Epithelial cell of proximal tubule (primary cell): ENCODE results near the gene RNF38. TPM values are rescaled to one million over a fixed set of nuclear protein-coding genes. Genes with fewer than 3 reads are reported as not detected.

Experiments
- DNase-seq: peaks from one replicate; pipeline ENCODE4 v3.0.0-alpha.2; 2011; ENCODE audit warnings: low read depth
- H3K4me3 ChIP-seq: 2 replicates; pipeline ENCODE4 v1.5.1; 2011; ENCODE audit warnings: low read depth, mild to moderate bottlenecking, low read length
- CTCF ChIP-seq: conservative IDR thresholded peaks from 2 replicates; pipeline ENCODE4 v1.5.1; 2012; ENCODE audit warnings: low read depth, mild to moderate bottlenecking, low read length
- total RNA-seq: library from RNA; depleted of rRNA; stranded (reverse); fragments of >200 nt; gene quantifications from 2 replicates; pipeline ENCODE4 v1.2.3, GENCODE V29; 2015

RNF38 gene
- total RNA-seq, 1 donor from 2014 or later, result 15.8 TPM

- DNase-seq, result no peak
- TF ChIP-seq CTCF, result no peak
Observed at GRCh38 chr9:36337002-36337401, 63.1 kb downstream of the RNF38 start.

GRCh38 chr9:36336131-36336907, 63.8 kb downstream of the RNF38 start:
- no peak for DNase-seq
- no peak for TF ChIP-seq CTCF
- H3K4me3 ChIP-seq, result no peak overlapping the region

More at GRCh38 chr9:36337002-36337401, 63.1 kb downstream of the RNF38 start:
- no peak overlapping the region for H3K4me3 ChIP-seq

- DNase-seq, result no peak
- TF ChIP-seq CTCF, result no peak
- H3K4me3 ChIP-seq, result no peak overlapping the region
Observed at GRCh38 chr9:36332006-36332405, 68.1 kb downstream of the RNF38 start.

GRCh38 chr9:36328798-36329411, 71.2 kb downstream of the RNF38 start:
- peak; percentile 75 for TF ChIP-seq CTCF
- H3K4me3 ChIP-seq, result no peak overlapping the region
- DNase-seq, result peak; percentile 41

GRCh38 chr9:36325081-36325828, 74.8 kb downstream of the RNF38 start:
- no peak for TF ChIP-seq CTCF
- H3K4me3 ChIP-seq, result no peak overlapping the region
- no peak for DNase-seq

- no peak overlapping the region for H3K4me3 ChIP-seq
- no peak for DNase-seq
- no peak for TF ChIP-seq CTCF
Observed at GRCh38 chr9:36323926-36324325, 76.1 kb downstream of the RNF38 start.
